HG03039 (cell line): ENCODE measurements around the gene TICAM1.

ENCODE experiments used
- ATAC-seq: cut with Tn5 transposase; IDR thresholded peaks from one replicate; pipeline ENCODE4 v1.9.1; 2021; ENCODE audit warnings: mild to moderate bottlenecking, moderate library complexity; ENCODE audit not compliant: unreplicated experiment

The TICAM1 gene

DNA sequence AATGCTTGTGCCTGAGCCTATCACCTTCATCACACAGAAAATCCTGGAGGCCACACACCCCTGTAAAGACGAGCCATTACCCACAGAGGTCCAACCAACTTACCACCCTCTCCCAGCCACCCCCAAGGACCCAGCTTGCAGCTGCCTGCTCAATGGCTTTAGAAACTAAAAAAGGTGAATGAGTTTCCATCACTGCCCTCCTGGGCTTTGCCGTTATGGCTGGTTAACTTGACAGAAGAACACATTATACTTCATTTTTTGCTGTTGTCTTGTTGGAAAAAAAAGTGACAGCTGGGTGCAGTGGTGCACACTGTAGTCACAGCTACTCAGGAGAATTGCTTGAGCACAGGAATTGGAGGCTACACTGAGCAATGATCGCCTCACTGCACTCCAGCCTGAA lies 57.4 kb downstream of the TICAM1 start:
- ATAC-seq: no peak

DNA sequence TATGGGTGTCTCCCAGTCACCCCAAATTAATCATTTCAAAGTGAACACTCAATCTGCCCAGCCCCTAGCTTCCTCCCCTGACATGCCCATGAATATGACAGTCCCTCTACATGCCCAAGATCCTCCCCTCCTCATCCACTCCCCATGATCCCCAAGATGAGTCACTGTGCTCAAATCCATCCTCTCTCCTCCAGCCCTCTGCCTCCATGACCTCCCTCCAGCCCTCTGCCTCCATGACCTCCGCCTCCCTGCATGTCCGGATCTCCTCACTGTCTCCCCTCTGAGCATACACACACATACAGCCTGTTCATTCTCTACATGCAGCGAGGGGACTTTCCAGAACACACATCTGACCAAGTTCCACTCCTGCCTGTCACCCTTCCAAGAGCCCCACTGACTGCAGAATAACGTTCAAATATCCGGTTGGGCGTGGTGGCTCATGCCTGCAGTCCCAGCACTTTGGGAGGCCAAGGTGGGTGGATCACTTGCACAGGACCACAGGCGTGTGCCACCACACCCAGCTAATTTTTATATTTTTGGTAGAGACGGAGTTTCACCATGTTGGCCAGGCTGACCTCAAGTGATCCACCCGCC lies 58.4 kb downstream of the TICAM1 start:
- ATAC-seq: no peak

DNA sequence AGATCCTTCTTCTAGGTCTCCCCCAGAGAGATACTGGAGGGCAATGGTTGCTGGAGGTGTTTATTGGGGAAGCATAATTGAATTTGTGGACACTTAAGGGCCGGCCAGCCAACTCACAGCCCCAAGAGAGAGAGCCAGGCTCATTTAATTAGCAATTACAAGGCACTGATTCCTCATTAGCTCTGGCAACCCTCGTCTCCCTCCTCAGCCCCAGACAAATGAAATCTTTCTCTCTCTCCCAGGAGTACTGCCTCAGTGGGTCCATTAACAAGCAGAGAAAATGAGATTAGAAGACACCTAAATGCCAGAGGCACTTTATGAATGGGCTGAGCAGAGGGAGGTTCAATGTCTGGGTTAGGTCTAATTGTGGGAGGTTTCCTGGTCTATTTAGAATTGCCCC lies 58.9 kb downstream of the TICAM1 start:
- no peak for ATAC-seq

DNA sequence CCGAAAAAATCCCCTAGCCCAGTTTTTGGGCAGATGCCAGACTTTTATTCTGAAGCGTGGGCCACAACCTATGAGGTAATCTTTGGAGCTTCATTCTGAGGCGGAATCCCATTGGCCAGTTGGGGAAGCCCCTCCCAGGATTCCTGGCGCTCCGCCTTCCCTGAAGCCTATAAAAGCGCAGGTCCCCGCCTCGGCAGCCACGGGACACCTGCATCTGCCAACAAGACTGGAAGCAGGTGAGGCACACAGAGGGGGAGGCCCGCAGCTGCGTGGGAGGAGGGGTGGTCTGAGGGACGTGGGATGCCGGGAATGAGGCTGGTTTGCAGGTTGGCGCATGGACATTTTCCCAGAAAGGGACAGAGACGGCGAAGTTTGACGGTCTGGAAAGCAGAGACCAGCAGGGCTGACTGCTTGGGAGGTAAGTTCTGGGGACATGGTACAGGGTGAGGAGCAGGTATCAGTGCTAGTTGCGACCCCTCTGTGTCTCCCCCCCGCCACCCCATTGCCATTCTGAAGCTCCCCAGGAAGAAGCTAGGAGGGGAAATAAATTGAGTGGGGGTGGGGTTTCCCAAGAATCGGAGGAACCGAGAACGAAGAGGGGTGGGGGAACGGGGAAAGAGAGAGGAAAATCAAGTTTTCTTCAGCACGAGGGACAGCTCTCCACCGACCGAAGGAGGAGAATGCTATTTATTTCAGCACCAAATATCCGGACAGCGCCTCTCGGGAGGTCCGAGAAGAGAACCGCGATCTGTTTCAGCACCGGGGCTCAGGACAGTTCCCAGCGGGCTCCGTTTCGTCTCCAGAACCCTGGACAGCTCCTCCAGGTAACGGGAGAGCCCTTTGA lies 62.4 kb downstream of the TICAM1 start:
- no peak for ATAC-seq
